ENCODE results near the gene KIF18B. TPM values are rescaled to one million over a fixed set of nuclear protein-coding genes. Genes with fewer than 3 reads are reported as not detected.
A peak's percentile ranks its signal among the peaks of the same experiment; 100 is the strongest.

KIF18B gene
- total and polyA plus RNA-seq, 12 donors, result 0.20 to 1.6 (median 0.72) TPM; not detected in 1

GRCh38 chr17:44976206-44976605 lies 28.6 kb upstream of the KIF18B start:
- intact Hi-C loops (cut with DNase I), result loop anchor here in 1 of 2 donors (5.0 kb wide), 1 partner anchor 44 kb away; no protein-coding TSS in a partner anchor
- Histone ChIP-seq H3K4me1 (replicated peaks in 1 of 2) (no peaks in the 10 kb centered on the region), H3K36me3 (replicated peaks in 1 of 2) (no peaks in the 10 kb centered on the region), H3K4me3 (no peak overlapping the region), H3K9me3 (replicated peaks in 1 of 3) (no peaks in the 10 kb centered on the region), H3K27me3 (no peaks in the 10 kb centered on the region), H3K27ac (no peak overlapping the region)
- no peak for DNase-seq
- no peak for TF ChIP-seq POLR2A (IDR thresholded peaks at IDR 0.05)
- no peak for TF ChIP-seq CTCF (IDR thresholded peaks at IDR 0.05)
- 61 to 89% (median 69%) methylated on average over 5 to 13 of the region's 13 CpGs for WGBS, 4 donors

GRCh38 chr17:44972953-44973352 lies 25.4 kb upstream of the KIF18B start:
- H3K9me3 ChIP-seq (replicated peaks in 1 of 3), result no peaks in the 10 kb centered on the region
- no peak overlapping the region for H3K4me3 ChIP-seq
- H3K4me1 ChIP-seq (replicated peaks in 1 of 2), result peaks cover 0 to 15% of the 10 kb centered on the region in 2 donors
- no peak overlapping the region for H3K27ac ChIP-seq
- WGBS, 4 donors, result 90 to 93% (median 90%) methylated on average over 6 of the region's 6 CpGs
- no peak for TF ChIP-seq CTCF (IDR thresholded peaks at IDR 0.05)
- TF ChIP-seq POLR2A (IDR thresholded peaks at IDR 0.05), result no peak
- DNase-seq, result no peak
- H3K36me3 ChIP-seq (replicated peaks in 1 of 2), result no peaks in the 10 kb centered on the region
- peaks cover 18% of the 10 kb centered on the region for H3K27me3 ChIP-seq
- intact Hi-C loops (cut with DNase I), result no loop called here

- WGBS, 4 donors, result 62 to 77% (median 76%) methylated on average over 8 of the region's 8 CpGs
- Histone ChIP-seq H3K9me3 (replicated peaks in 1 of 3) (no peaks in the 10 kb centered on the region), H3K27ac (no peak overlapping the region), H3K27me3 (peaks cover 28% of the 10 kb centered on the region), H3K4me3 (no peak overlapping the region), H3K4me1 (replicated peaks in 1 of 2) (peaks cover 0 to 17% of the 10 kb centered on the region in 2 donors), H3K36me3 (replicated peaks in 1 of 2) (no peaks in the 10 kb centered on the region)
- DNase-seq, result no peak
- TF ChIP-seq CTCF (IDR thresholded peaks at IDR 0.05), result no peak
- TF ChIP-seq POLR2A (IDR thresholded peaks at IDR 0.05), result no peak
- intact Hi-C loops (cut with DNase I), result no loop called here
Observed at GRCh38 chr17:44971776-44972483, 24.4 kb upstream of the KIF18B start.

GRCh38 chr17:44970136-44970741 lies 22.7 kb upstream of the KIF18B start:
- peak overlapping the region in 1 of 4 donors; percentile 42 for H3K4me3 ChIP-seq
- H3K9me3 ChIP-seq (replicated peaks in 1 of 3), result no peaks in the 10 kb centered on the region
- peaks cover 0 to 19% of the 10 kb centered on the region in 2 donors for H3K4me1 ChIP-seq (replicated peaks in 1 of 2)
- H3K27me3 ChIP-seq, result peaks cover 45% of the 10 kb centered on the region
- peak in 1 of 7 donors; percentile 21 for DNase-seq
- 5 to 18% (median 7%) methylated on average over 6 to 55 of the region's 55 CpGs for WGBS, 4 donors
- no peaks in the 10 kb centered on the region for H3K36me3 ChIP-seq (replicated peaks in 1 of 2)
- intact Hi-C loops (cut with DNase I), result no loop called here
- no peak overlapping the region for H3K27ac ChIP-seq
- TF ChIP-seq CTCF (IDR thresholded peaks at IDR 0.05) (no peak), POLR2A (IDR thresholded peaks at IDR 0.05) (no peak)
